Right lobe of liver (tissue), 4 donors: ENCODE results near the gene PDCD2L.

Source experiments
- CTCF ChIP-seq, 4 donors: fragments of 200-600 bp in 3 of 4; fragments of 450-650 bp in 1 of 4; IDR thresholded peaks; one replicate each; pipeline versions ENCODE4 v1.5.1 to v1.8.0; 2016 to 2022; ENCODE audit warnings: antibody characterized with exemption in 4 of 4, mild to moderate bottlenecking in 2 of 4
- POLR2A ChIP-seq: fragments of 450-650 bp; IDR thresholded peaks from one replicate; pipeline ENCODE4 v1.6.1; 2017; ENCODE audit warnings: antibody characterized with exemption, mild to moderate bottlenecking
- donor health status: DM: no; HTN: no; CAD: no.
- donor health status: DM: no; HTN: no; CAD: no.
- donor health status: DM: no; HTN: yes; CAD: no.

GRCh38 chr19:34452723-34453122 lies 48.5 kb downstream of the PDCD2L start:
- TF ChIP-seq CTCF (IDR thresholded peaks at IDR 0.05) = no peak
- TF ChIP-seq POLR2A = no peak
